GM18505 (cell line): ENCODE results near the gene JARID2.

Experiments used
- ATAC-seq: cut with Tn5 transposase; IDR thresholded peaks from one replicate; pipeline ENCODE4 v1.9.1; 2021; ENCODE audit not compliant: unreplicated experiment
- POLR2A ChIP-seq: IDR thresholded peaks from 4 replicates; pipeline ENCODE4 v1.6.1; 2011; ENCODE audit warnings: borderline replicate concordance; ENCODE audit not compliant: insufficient read depth, insufficient read length; ENCODE audit errors: extremely low read depth

Gene JARID2

DNA sequence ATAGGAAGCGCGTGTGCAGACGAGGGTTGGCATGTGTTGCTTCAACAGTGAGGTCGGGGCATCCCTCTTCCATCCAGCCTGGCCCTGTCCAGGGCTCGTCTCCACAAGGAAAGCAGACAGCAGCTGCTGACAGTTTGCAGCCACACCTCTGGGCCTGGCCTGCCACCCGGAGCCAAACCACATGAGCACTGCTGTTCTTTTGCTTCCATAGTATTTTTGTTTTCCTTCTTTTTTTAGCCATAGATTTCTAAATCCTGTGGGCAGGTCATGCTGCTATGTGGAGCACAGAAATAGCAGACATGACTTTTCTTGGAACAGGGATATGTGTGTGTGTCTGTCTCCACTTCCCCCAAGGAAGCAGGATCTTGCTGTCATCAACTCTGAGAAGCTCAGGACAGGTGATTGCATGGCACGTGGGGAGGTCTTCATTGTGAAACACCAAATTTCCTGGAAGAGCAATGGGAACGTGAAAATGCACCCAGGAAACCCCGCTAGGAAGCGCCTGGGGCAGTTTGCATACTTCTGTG, 249.6 kb downstream of the JARID2 start:
- TF ChIP-seq POLR2A: no peak
- ATAC-seq: no peak

DNA sequence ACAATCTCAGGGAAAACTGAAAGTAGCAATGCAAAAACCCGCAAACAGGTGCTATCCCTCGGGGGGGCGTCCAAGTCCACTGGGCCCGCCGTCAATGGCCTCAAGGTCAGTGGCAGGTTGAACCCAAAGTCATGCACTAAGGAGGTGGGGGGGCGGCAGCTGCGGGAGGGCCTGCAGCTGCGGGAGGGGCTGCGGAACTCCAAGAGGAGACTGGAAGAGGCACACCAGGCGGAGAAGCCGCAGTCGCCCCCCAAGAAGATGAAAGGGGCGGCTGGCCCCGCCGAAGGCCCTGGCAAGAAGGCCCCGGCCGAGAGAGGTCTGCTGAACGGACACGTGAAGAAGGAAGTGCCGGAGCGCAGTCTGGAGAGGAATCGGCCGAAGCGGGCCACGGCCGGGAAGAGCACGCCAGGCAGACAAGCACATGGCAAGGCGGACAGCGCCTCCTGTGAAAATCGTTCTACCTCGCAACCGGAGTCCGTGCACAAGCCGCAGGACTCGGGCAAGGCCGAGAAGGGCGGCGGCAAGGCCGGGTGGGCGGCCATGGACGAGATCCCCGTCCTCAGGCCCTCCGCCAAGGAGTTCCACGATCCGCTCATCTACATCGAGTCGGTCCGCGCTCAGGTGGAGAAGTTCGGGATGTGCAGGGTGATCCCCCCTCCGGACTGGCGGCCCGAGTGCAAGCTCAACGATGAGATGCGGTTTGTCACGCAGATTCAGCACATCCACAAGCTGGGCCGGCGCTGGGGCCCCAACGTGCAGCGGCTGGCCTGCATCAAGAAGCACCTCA, 250.7 kb downstream of the JARID2 start:
- ATAC-seq: no peak

DNA sequence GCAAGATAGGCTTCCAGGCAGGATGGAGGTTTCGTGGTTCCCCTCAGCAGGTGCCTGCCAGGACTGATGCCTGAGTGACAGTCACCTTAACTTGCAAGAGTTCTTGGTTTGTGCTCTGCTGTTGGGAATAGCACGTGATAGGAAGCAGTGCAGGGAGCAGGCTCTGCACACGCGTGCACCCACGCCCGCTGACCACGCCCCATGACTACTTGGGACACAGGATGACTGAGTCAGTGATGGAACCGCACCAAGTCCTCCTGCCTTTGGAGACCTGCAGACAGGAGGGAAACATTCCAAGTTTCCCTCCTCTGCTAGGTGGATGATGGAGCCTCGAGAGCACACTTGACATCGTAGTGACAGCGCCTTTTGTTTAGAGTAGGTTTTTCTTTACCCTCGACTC, 252.8 kb downstream of the JARID2 start:
- TF ChIP-seq POLR2A: no peak
- no peak for ATAC-seq

More for the DNA sequence above, 250.7 kb downstream of the JARID2 start:
- no peak for TF ChIP-seq POLR2A

DNA sequence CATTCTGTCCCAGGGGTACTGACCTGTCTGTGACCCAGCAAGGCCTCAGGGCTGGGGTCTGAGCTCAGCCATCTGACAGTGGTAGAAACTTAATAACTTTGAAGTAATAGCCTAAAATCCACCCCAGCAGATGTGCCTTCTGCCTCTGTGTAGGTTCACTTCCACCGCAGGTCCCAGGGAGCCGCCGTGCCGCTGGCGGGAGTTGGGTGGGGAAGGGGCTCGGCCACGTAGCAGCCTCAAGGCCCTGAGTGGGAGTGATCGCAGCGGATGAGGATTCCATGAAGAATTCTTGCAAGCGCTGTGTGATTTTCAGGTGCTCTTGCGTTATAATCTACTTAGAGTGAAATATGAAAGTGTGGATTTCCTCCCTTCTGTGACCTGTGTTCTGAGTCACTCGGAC, 253.3 kb downstream of the JARID2 start:
- ATAC-seq: no peak
- TF ChIP-seq POLR2A: no peak

DNA sequence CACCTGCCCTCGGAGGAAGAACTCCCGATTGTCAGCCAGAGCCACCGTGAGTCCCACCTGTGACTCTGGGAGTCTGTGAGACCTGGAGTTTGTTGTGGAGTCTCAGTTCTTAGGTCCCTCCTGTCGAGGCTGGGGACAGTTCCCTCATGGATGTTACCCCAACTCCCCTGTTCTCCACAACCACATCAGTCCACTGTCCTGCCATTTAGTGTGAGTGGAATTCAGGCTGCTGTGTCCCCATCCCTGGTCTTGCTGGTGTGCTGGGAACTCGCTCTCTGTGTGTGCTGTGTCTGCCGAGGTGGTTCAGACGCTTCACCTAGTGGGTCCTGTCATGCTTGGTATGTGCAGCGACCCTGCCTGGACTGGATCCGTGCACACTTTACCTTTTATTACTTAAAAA, 253.7 kb downstream of the JARID2 start:
- ATAC-seq: no peak
- TF ChIP-seq POLR2A: no peak

DNA sequence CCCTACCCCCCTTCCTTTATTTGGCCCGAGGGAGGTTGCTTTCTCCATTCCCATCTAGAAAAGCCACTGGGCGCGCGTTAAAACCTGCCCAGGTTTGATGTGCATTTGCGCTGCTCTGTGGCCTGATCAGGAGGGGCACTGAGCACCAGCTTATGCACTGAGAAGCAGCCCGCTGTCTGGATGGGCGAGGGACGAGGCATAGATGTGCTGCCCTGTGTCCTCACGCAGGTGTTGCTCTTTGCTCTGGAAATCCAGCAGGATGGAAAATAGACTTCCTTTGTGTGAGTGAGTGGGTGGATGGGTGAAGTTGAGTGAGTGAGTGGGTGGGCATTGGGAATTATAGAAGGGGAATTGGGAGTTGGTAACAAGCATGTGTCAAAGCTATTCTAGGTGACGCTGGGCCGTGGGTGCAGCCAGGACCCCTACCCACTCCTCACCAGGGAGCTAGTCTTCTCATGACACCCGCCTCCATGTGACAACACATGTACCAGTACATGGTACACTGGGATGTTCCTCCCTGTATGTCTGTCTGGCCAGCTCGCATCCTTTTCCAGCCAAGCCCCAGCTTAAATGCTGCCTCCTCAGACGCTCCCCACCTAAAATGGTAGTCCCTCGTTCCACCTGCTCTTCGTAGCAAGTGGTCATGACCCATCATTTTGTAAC, 254.3 kb downstream of the JARID2 start:
- no peak for ATAC-seq
- no peak for TF ChIP-seq POLR2A

DNA sequence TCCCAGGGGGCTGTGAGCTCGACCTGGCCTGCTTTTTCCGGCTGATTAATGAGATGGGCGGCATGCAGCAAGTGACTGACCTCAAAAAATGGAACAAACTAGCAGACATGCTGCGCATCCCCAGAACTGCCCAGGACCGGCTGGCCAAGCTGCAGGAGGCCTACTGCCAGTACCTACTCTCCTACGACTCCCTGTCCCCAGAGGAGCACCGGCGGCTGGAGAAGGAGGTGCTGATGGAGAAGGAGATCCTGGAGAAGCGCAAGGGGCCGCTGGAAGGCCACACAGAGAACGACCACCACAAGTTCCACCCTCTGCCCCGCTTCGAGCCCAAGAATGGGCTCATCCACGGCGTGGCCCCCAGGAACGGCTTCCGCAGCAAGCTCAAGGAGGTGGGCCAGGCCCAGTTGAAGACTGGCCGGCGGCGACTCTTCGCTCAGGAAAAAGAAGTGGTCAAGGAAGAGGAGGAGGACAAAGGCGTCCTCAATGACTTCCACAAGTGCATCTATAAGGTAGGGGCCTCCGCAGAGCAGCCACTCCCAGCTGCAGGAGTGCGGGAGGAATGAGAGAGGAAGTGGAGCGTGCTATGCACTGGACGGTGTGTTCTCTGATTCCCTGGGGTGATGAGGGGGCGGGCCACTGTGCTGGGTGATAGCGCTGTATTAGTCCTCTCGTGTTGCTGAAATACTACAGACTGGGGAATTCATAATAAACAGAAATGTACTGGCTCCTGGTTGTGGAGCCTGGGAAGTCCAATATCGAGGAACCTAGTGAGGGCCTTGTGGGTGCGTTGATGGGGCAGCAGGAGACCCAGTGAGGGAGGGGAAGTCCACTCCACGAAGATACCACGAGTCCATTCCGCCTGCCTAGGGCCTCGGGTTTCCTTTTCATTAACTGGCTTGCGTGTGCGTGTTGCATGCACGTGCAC, 255.3 kb downstream of the JARID2 start:
- no peak for ATAC-seq
- no peak for TF ChIP-seq POLR2A

DNA sequence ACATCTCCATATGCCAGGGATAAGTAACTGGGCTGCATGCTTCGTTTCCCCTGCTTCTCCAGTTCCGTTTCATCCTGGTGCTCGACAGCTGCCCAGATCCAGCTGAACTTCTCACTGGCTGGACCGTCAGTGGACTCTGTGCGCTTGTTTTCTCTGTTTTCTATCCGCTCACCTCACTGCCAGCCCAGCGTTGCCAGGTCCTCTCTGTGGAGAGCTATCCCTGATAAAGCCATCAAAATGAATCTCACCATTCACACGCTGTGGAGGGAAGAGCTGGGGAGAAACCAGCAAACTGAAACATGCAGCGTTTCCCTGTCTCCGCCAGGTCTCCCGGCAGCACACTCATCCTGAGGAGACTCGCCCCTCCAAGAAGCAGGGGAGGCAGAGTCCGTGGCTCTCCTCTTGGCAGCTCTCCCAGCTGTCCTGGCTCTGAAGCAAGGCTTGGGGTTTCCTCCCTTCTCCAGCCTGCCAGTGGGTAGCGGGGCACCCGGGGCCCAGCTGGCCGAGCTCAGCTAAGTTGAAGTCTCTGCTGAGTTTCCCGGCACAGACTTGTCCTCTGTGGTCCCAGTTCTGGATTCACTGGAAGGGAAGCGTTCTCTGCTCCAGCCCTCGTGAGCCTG, 256.1 kb downstream of the JARID2 start:
- TF ChIP-seq POLR2A: no peak
- no peak for ATAC-seq

DNA sequence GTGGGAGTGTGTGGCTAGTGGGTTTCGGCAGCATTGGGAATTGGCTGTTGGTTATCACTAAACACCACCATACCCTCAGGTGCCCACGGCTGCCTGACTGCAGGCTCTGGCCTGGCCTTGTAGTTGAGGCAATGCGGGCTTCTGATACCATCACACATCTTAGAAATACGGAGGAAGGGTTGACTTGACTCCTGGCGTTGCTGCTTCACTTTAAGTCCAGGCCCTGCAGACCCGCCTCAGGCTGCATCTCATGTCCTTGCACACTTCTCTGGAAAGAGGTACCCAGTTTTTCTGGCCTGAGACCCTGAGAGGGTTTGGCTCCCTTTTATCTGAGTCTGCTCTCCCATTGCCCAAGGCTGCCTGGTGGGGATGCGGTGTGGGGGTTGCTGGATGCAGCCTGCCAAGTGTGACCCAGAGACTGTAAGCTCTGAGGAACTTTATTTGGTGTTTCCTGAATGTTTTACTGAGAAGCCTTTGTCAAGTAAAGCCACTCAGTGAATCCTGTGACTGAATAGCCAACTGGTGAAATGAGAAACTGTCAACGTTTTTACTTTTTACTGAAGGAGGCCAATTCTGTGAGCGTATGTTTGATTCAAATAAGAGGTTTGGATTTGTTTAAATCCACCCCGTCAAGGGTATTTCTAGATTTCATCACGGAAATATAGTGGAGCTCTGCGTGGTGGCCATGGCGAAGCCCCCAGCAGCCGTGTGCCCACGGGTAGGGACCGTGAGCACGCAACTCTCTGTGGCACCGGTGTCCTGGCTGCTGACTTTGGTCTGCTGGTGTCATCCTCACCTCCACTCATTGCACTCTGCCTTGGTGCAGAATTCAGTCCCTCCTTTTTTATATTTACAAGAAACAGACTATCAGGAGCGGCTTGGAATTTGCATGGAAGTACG, 256.8 kb downstream of the JARID2 start:
- TF ChIP-seq POLR2A: no peak
- ATAC-seq: no peak

DNA sequence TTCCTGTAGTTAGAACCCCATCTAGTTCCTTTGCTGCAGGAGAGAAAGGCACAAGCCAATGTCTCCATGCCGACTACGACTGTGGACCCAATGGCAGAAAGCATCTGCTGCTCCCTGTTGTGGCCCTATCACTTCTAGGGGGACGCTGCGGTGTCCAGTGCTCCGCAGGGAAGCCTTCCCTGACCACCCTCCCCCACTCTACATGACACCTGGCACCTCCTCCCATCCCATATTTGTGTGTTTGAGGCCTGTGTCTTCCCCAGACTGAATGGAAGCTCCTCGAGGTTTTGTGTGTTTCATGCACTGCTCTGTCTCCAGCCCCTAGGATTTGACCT, 257.4 kb downstream of the JARID2 start:
- ATAC-seq: no peak
- no peak for TF ChIP-seq POLR2A

DNA sequence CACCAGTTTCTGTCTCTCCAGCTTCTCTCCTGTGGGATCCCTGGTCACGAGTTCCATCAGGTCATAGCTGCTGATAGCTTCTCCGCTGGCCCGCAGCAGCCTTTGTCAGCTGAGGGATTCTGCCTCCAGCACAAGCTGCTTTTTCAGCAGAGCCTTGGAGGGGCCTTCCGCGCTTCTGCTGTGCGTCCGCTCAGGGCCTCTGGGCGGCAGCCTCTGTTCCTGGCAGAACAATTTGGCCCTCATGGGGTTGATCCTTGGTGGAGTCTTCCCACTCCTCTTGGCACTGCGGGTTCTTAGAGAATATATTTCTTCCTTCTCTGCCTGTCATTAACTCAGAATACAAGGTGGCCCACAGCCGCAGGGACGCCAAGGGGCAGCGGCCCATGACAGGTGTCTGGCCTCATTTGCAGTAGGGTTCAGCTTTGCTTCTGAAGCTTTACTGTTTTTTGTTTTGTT, 258.2 kb downstream of the JARID2 start:
- no peak for ATAC-seq
- TF ChIP-seq POLR2A: no peak
